Ishikawa (cell line): ENCODE measurements around the gene ZNF451.

Source experiments
- USF1 ChIP-seq: IDR thresholded peaks from 2 replicates; pipeline ENCODE4 v1.6.1; 2012
- TF ChIP-seq, protein P1 (sequence below): IDR thresholded peaks from 2 replicates; pipeline ENCODE4 v1.6.1; 2012

DNA sequence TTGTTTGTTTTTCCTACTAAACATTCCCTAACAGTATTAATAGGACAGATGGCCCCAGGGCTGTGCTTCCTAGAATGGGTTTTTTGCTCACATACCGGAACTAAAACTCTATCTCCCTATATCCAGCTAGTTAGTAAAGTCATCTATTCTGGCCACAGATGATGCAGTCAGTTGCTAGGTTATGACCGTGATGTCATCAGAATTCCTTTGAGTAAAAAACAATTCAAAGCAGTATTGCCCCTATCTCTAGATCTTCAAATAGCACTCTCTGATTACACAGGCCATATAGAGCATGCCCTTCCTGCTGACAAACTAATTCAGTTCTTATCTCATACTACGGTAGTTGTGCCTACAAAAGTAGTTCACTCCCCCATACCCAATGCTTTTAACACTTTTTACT, 17.9 kb upstream of the ZNF451 start:
- TF ChIP-seq, protein P1, sequence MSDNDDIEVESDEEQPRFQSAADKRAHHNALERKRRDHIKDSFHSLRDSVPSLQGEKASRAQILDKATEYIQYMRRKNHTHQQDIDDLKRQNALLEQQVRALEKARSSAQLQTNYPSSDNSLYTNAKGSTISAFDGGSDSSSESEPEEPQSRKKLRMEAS, result no peak
- no peak for TF ChIP-seq USF1
